ENCODE data around the gene NEUROD4.
A peak's percentile ranks its signal among the peaks of the same experiment; 100 is the strongest.
"Not testable (repeated sequence)": the region's sequence is repeated elsewhere in the genome, so short reads cannot be mapped to it uniquely, and the experiment has no call there.

NEUROD4 gene, protein sequence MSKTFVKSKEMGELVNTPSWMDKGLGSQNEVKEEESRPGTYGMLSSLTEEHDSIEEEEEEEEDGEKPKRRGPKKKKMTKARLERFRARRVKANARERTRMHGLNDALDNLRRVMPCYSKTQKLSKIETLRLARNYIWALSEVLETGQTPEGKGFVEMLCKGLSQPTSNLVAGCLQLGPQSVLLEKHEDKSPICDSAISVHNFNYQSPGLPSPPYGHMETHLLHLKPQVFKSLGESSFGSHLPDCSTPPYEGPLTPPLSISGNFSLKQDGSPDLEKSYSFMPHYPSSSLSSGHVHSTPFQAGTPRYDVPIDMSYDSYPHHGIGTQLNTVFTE

GRCh38 chr12:55019784-55020183 is at the start of gene NEUROD4:
TSS of gene NEUROD4 (plus strand) at chr12:55019974. CDS start at chr12:55026440, 6,466 bp downstream.
- DNase-seq (ENCODE audit: low read depth, low spot score) = peak; percentile 10

DNA sequence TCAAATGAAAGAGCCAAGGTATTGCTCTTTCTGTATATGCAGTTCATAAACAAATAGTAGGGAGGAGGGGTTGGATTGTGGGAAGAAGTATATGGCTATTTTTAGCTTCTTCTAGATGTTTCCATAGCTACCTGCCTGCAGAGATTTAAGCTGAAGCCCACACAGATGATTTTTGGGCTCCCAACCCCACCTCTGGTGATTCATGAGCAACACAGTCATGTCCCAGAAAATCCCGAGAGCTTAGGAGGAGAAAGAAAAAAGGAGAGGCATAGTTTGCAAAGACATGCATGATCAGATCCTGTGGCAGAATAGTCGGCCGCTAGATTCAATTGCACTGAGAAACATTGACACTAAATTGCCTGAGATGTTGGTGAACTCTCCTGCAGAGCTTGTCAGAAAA is 49.0 kb upstream of the NEUROD4 start:
- no peak for DNase-seq (ENCODE audit: low read depth, low spot score)

GRCh38 chr12:54973556-54973955 is 46.2 kb upstream of the NEUROD4 start:
- no peak for DNase-seq (ENCODE audit: low read depth, low spot score)

GRCh38 chr12:54974279-54974678 is 45.5 kb upstream of the NEUROD4 start:
- DNase-seq (ENCODE audit: low read depth, low spot score) = no peak

- no peak for DNase-seq (ENCODE audit: low read depth, low spot score)
Observed at GRCh38 chr12:54975272-54975671, 44.5 kb upstream of the NEUROD4 start.

DNA sequence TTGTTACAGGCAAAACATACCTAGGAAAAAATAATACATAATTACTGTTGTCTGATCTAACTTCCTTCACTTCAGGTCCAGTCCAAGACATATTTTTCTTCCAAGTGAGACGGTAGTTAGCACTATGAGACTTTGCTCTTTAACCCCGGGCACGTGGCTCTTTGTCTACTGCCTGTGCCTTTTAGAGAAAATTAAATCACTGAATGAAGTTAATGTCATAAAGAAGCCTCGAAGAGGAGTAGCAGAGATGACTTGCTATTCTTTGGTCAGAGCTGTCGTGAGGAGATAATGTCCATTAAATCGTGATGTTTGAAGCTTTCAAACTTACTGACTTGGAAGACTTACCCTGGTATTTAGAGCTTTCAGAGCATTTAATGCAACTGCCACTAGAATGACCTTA is 43.9 kb upstream of the NEUROD4 start:
- DNase-seq (ENCODE audit: low read depth, low spot score) = no peak

DNA sequence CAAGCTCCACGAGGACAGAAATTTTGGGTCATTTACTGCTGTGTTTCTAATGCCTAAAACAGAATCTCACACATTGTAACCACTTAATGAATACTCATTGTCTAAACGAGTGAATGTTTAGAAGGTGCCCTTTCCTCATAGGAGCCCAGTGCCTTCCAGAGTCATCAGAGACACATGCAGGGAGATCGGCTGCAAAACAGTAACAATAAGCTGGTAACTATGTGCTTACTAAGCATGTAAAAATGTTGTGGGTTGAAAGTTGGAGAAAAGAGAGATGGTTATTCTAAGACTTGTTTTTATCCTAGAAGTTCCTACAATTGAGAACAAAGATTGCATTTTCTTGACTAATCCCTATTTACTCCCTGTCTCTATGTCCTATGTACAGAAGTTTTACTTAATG is 42.6 kb upstream of the NEUROD4 start:
- no peak for DNase-seq (ENCODE audit: low read depth, low spot score)

DNA sequence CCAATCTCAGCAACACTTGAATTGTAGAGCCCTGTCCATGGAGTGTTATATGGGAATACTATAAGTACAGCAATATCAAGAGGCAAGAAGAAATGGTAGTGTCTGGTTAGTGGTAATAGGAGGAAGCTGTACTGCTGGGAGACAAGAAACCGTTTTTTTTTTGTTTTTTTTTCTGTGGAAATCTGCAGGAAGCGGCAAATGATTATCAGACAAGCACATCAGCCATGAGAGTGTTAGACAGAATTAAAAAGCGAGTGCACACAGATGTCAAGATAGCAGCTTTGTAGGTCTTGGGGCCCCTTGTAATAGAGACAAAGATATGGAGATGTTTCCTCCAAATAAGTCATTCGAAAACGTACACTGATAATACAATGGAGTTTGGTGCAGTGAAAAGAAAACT is 41.9 kb upstream of the NEUROD4 start:
- DNase-seq (ENCODE audit: low read depth, low spot score) = no peak

DNA sequence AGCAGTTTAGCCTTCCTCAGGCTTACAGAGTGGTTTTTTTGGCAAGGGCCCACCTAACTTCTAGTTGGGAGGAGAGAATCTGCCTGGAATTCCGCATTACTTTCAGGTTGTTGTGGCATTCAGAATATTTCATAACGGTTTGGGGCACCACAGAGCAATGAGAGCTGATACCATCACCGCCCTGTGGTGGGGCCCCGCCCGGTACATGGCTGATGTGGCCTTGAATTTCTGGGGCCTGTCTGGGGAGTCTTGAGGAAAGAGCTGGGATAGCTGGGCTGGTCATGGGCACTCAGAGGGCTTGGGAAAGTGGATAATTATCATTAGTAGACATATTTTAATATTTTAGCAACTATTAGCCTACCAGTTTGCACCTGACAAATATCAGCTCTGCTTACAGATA is 39.4 kb upstream of the NEUROD4 start:
- no peak for DNase-seq (ENCODE audit: low read depth, low spot score)

- no peak for DNase-seq (ENCODE audit: low read depth, low spot score)
Observed at GRCh38 chr12:54981796-54982195, 38.0 kb upstream of the NEUROD4 start.

GRCh38 chr12:54983536-54984101 is 36.2 kb upstream of the NEUROD4 start:
- no peak for DNase-seq (ENCODE audit: low read depth, low spot score)

GRCh38 chr12:54984658-54985376 is 35.0 kb upstream of the NEUROD4 start, which contains the start of gene TESPA1:
TSS of gene TESPA1 (minus strand) at chr12:54984762. CDS start at chr12:54974562, 10,200 bp downstream.
- no peak for DNase-seq (ENCODE audit: low read depth, low spot score)

DNA sequence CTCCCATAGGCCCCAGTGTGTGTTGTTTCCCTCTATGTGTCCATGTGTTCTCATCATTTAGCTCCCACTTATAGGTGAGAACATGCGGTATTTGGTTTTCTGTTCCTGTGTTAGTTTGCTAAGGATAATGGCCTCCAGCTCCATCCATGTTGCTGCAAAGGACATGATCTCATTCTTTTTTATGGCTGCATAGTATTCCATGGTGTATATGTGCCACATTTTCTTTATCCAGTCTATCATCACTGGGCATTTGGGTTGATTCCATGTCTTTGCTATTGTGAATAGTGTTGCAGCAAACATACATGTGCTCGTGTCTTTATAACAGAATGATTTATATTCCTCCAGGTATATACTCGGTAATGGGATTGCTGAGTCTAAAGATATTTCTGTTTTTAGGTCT is 33.0 kb upstream of the NEUROD4 start:
- not testable (repeated sequence) for DNase-seq (ENCODE audit: low read depth, low spot score)

DNA sequence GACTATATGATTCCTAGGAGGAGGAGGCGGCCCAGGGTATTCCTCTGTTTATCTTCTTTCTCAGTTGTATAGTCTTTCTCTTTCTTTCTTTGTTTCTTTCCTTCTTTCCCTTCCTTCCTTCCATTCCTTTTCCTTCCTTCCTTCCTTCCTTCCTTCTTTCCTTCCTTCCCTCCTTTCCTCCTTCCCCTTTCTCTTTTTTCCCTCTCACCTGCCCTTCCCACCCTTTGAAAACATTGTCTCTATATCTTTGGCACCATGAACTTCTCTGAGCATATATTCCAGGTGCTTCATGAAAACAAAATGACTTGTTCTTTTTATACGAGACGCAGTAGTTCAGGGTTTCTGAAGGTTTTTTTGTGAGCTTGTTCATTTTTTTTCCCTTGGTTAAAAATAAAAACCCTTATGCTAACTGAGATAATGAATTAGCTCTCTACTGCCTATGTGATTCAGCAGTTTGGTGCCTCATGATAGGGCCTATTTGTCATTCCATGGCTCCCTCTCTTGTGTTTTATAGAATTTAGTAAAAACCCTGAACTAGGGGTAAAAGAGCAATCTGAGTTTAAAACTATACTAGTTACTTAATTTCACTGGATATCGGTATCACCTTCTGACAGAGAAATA is 32.1 kb upstream of the NEUROD4 start:
- DNase-seq (ENCODE audit: low read depth, low spot score) = no peak

DNA sequence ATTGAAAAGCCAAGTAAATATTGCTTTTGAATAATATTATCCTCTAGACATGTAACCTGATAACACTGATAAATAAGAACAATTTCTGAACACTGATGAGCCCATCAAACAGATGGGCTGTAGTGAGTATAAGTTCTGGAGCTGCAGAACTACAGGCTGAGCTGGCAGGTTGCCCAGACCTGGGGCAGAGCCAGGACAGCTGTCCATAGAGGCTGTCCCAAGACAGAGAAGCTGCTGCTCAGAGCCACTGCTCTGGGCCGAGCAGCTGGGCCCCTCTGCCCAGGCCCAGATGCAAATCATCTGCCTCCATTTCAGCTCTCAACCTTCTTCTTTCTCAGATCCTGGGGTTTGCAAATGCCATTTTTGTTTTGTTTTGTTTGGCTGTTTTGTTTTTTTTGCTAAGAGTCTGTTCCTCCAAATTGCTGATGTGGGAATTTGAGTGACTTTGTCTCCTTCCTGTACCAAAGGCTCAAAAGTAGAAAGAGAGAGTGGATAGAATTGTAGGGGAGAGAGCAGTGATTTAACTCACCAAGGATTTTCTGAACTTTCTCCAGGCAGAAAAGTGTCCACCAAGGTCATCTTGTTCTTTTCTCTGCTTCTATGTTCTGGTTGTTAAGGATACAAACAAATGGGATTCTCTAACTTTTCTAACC is 31.2 kb upstream of the NEUROD4 start:
- peak; percentile 25 for DNase-seq (ENCODE audit: low read depth, low spot score)

DNA sequence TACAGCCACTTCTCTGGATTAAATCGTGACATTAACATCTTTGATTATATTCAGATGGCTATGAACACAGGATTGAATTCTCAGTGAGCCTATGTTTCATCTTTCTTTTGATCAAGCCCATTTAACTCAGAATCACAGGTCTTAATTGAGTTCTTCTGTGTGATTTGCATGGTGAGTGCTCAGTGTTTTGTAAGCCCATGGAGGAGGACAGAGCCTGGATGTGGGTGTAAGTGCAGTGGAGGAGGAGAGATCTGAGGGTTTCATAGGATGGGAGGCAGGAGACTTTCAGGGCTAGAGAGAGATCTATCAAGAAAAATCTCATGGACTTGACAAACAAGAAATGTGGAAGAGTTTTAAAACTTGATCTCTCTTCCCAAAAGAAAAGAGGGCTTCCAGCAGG is 29.9 kb upstream of the NEUROD4 start:
- no peak for DNase-seq (ENCODE audit: low read depth, low spot score)

GRCh38 chr12:54991161-54991990 is 28.4 kb upstream of the NEUROD4 start:
- DNase-seq (ENCODE audit: low read depth, low spot score) = no peak

GRCh38 chr12:54991991-54992375 is 27.8 kb upstream of the NEUROD4 start:
- no peak for DNase-seq (ENCODE audit: low read depth, low spot score)

- no peak for DNase-seq (ENCODE audit: low read depth, low spot score)
Observed at GRCh38 chr12:54993181-54993835, 26.5 kb upstream of the NEUROD4 start.

GRCh38 chr12:54996205-54996604 is 23.6 kb upstream of the NEUROD4 start:
- DNase-seq (ENCODE audit: low read depth, low spot score) = no peak

All from brain pericyte (primary cell).